BLaER1 (cell line): ENCODE measurements around the gene CLK2.
A peak's percentile ranks its signal among the peaks of the same experiment; 100 is the strongest.

Experiments
- H3K27ac ChIP-seq: shearing (Covaris generic); formaldehyde crosslinking; 2 replicates; pipeline ENCODE4 v1.8.1; 2022
- H3K27me3 ChIP-seq: shearing (Covaris generic); formaldehyde crosslinking; 2 replicates; pipeline ENCODE4 v1.8.1; 2022
- H3K36me3 ChIP-seq: shearing (Covaris generic); formaldehyde crosslinking; 2 replicates; pipeline ENCODE4 v1.8.1; 2022
- H3K4me1 ChIP-seq: shearing (Covaris generic); formaldehyde crosslinking; 2 replicates; pipeline ENCODE4 v1.8.1; 2022
- H3K4me2 ChIP-seq: shearing (Covaris generic); formaldehyde crosslinking; 2 replicates; pipeline ENCODE4 v1.8.1; 2022
- H3K4me3 ChIP-seq: shearing (Covaris generic); formaldehyde crosslinking; 2 replicates; pipeline ENCODE4 v1.8.1; 2022
- H3K9ac ChIP-seq: shearing (Covaris generic); formaldehyde crosslinking; 2 replicates; pipeline ENCODE4 v1.8.1; 2022
- H3K9me3 ChIP-seq: shearing (Covaris generic); formaldehyde crosslinking; 2 replicates; pipeline ENCODE4 v1.8.1; 2022
- H4K20me1 ChIP-seq: shearing (Covaris generic); formaldehyde crosslinking; 2 replicates; pipeline ENCODE4 v1.8.1; 2022
- Cebpa-rat ChIP-seq: shearing (Covaris generic); IDR thresholded peaks from 2 replicates; pipeline ENCODE4 v1.8.1; 2022

Gene CLK2

GRCh38 chr1:155273343-155274245 lies at the start of gene CLK2:
TSS of gene CLK2 (minus strand) at chr1:155273504. CDS start at chr1:155270977, 2,527 bp downstream.
- H4K20me1 ChIP-seq, result peaks cover 43% of the 10 kb centered on the region
- no peaks in the 10 kb centered on the region for H3K27me3 ChIP-seq
- H3K4me1 ChIP-seq, result peaks cover 40% of the 10 kb centered on the region
- peak within 1 kb of the TSS; percentile 80 for H3K4me3 ChIP-seq
- peak within 1 kb of the TSS; percentile 91 for H3K9ac ChIP-seq
- no peaks in the 10 kb centered on the region for H3K9me3 ChIP-seq
- H3K36me3 ChIP-seq, result peaks cover 33% of the 10 kb centered on the region
- peak within 1 kb of the TSS; percentile 86 for H3K4me2 ChIP-seq
- no peak for TF ChIP-seq Cebpa-rat
- peak within 1 kb of the TSS; percentile 88 for H3K27ac ChIP-seq

GRCh38 chr1:155322571-155322952 lies 49.3 kb upstream of the CLK2 start:
- H3K4me3 ChIP-seq, result peak overlapping the region; percentile 86
- H3K9ac ChIP-seq, result peak overlapping the region; percentile 78
- H3K36me3 ChIP-seq, result peaks cover 43% of the 10 kb centered on the region
- H3K4me1 ChIP-seq, result peaks cover 73% of the 10 kb centered on the region
- no peak overlapping the region for H3K27ac ChIP-seq
- peak overlapping the region; percentile 94 for H3K4me2 ChIP-seq
- H4K20me1 ChIP-seq, result peaks cover 52% of the 10 kb centered on the region
- TF ChIP-seq Cebpa-rat, result no peak
- no peaks in the 10 kb centered on the region for H3K27me3 ChIP-seq
- H3K9me3 ChIP-seq, result no peaks in the 10 kb centered on the region

DNA sequence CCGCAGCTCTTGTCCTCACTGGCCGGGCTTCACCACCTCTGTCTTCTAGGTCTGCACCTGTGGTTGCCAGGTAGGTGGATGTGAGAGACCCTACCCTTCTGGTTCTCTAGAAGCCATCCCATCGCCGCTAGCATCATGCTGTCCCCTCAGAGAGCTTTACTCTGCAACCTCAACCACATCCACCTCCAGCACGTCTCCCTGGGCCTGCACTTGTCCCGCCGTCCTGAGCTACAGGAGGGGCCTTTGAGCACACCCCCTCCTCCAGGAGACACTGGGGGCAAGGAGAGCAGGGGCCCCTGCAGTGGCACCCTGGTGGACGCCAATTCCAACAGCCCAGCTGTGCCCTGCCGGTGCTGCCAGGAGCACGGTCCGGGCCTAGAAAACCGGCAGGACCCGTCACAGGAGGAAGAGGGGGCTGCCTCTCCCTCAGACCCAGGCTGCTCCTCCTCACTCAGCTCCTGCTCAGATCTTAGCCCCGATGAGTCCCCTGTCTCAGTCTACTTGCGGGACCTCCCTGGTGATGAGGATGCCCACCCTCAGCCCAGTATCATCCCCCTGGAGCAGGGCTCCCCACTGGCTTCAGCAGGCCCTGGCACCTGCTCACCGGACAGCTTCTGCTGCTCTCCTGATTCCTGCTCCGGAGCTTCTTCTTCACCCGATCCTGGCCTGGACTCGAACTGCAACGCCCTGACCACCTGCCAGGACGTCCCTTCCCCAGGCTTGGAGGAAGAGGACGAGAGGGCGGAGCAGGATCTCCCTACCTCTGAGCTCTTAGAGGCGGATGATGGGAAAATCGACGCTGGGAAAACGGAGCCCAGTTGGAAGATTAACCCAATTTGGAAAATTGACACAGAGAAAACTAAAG lies 48.6 kb upstream of the CLK2 start:
- H3K27me3 ChIP-seq, result no peaks in the 10 kb centered on the region
- H3K4me2 ChIP-seq, result peak overlapping the region; percentile 94
- peaks cover 47% of the 10 kb centered on the region for H4K20me1 ChIP-seq
- H3K9me3 ChIP-seq, result no peaks in the 10 kb centered on the region
- H3K4me3 ChIP-seq, result peak overlapping the region; percentile 86
- no peak overlapping the region for H3K27ac ChIP-seq
- H3K36me3 ChIP-seq, result peaks cover 43% of the 10 kb centered on the region
- TF ChIP-seq Cebpa-rat, result no peak
- peaks cover 67% of the 10 kb centered on the region for H3K4me1 ChIP-seq
- peak overlapping the region; percentile 78; the same call in 1 of the 2 replicates for H3K9ac ChIP-seq

DNA sequence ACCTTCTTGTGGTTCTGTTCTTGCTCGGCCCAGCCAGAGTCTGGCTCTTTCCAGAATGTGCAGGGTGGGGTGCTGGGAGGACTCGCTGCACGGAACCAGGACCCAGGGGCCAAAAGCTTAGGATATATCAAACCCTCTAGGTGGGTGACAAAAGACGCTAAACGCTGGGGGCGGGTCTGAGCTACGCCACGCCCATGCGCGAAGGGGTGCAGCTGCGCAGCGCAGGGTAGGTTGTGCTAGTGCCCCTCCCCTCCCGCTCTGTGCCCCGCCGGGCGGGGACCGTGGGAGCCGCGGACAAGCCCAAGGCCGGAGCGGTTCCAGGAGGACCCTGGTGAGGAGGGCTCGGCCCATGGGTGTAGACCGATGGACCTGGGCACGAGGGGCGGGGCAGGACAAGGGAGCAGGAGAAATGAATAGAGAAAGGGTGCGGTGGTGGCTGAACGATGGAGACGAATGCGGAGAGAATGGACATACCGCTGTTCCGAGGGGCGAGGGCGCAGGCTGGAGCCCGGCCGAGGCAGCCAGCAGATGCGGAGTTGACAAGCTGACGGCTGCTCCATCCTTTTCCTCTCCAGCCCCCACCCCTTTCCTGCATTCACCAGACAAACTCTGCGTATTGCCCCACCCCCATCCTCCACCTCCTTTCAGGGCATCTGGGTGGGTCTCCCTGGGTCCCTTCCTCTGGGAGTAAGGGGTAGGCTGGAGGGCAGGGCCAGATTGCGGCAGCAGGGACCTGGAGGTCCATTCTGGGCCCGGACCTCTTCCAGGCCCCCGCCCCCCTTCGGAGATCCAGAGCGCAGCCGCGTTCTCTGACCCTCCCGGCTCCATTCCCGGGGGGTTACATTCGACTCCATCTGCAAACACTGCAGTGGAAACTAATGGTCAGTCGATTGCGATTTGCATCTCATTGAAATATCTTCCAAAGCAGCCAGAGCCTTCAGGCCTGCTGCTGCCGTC lies 47.6 kb upstream of the CLK2 start, which contains the start of gene RUSC1:
TSS of gene RUSC1 (plus strand) at position 234 of the 957 bp plus-strand sequence. CDS start 880 bp downstream, outside the sequence.
- H3K4me2 ChIP-seq, result peak within 1 kb of the TSS; percentile 94
- peaks cover 38% of the 10 kb centered on the region for H4K20me1 ChIP-seq
- H3K27me3 ChIP-seq, result no peaks in the 10 kb centered on the region
- H3K27ac ChIP-seq, result no peak within 1 kb of the TSS
- H3K9ac ChIP-seq, result peak within 1 kb of the TSS; percentile 78; the same call in 1 of the 2 replicates
- peaks cover 57% of the 10 kb centered on the region for H3K4me1 ChIP-seq
- H3K36me3 ChIP-seq, result peaks cover 47% of the 10 kb centered on the region
- no peaks in the 10 kb centered on the region for H3K9me3 ChIP-seq
- H3K4me3 ChIP-seq, result peak within 1 kb of the TSS; percentile 61
- TF ChIP-seq Cebpa-rat, result no peak

- no peak for TF ChIP-seq Cebpa-rat
- H3K36me3 ChIP-seq, result peaks cover 53% of the 10 kb centered on the region
- no peaks in the 10 kb centered on the region for H3K9me3 ChIP-seq
- peaks cover 50% of the 10 kb centered on the region for H3K4me1 ChIP-seq
- H4K20me1 ChIP-seq, result peaks cover 31% of the 10 kb centered on the region
- peak overlapping the region; percentile 94 for H3K4me2 ChIP-seq
- H3K4me3 ChIP-seq, result peak overlapping the region; percentile 61
- no peaks in the 10 kb centered on the region for H3K27me3 ChIP-seq
- H3K27ac ChIP-seq, result no peak overlapping the region
- H3K9ac ChIP-seq, result peak overlapping the region; percentile 50; the same call in 1 of the 2 replicates
Measured at GRCh38 chr1:155320252-155320651, 46.9 kb upstream of the CLK2 start.

DNA sequence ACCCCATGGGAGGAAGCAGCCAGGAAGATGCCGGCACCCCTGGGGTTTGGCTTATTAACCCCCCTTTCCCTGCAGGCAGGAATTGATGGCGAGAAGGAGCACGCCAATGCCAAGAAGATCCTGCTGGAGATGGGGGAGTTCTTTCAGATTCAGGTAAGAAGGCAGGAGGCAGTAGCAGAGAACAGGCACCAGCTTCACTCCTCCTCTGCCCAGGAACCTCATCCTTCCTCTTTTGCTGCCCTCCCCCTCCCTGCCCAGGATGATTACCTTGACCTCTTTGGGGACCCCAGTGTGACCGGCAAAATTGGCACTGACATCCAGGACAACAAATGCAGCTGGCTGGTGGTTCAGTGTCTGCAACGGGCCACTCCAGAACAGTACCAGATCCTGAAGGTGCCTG lies 46.2 kb upstream of the CLK2 start:
- Histone ChIP-seq H3K27me3 (no peaks in the 10 kb centered on the region), H3K4me2 (0 out of 2 replicates have a peak overlapping the region, but pooled peaks have one; percentile 94), H3K27ac (no peak overlapping the region), H3K36me3 (peaks cover 60% of the 10 kb centered on the region), H3K9ac (0 out of 2 replicates have a peak overlapping the region, but pooled peaks have one; percentile 3), H3K4me3 (no peak overlapping the region), H4K20me1 (peaks cover 28% of the 10 kb centered on the region), H3K4me1 (peaks cover 46% of the 10 kb centered on the region), H3K9me3 (no peaks in the 10 kb centered on the region)
- no peak for TF ChIP-seq Cebpa-rat

DNA sequence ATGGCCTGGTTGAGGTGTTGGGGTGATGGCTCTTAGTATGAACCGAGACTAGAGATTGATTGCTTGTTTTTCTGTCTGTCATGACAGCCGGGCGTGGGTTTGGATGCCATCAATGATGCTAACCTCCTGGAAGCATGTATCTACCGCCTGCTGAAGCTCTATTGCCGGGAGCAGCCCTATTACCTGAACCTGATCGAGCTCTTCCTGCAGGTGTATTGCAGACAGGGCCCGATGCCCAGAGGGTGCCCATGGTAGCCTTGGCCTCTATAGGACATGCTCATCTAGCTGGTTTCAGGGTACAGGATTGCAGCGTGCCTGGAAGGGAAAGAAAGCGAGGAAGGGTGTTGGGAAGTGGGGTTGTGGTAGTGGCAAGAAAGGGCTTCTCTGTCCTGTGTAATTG lies 44.8 kb upstream of the CLK2 start:
- Histone ChIP-seq H3K4me3 (no peak overlapping the region), H3K9ac (0 out of 2 replicates have a peak overlapping the region, but pooled peaks have one; percentile 3), H3K9me3 (no peaks in the 10 kb centered on the region), H3K27me3 (no peaks in the 10 kb centered on the region), H3K36me3 (peaks cover 75% of the 10 kb centered on the region), H3K4me2 (no peak overlapping the region), H3K4me1 (peaks cover 46% of the 10 kb centered on the region), H4K20me1 (peaks cover 28% of the 10 kb centered on the region), H3K27ac (no peak overlapping the region)
- no peak for TF ChIP-seq Cebpa-rat

GRCh38 chr1:155316922-155317321 lies 43.6 kb upstream of the CLK2 start:
- TF ChIP-seq Cebpa-rat, result no peak
- Histone ChIP-seq H3K27me3 (no peaks in the 10 kb centered on the region), H3K4me1 (peaks cover 39% of the 10 kb centered on the region), H3K4me2 (no peak overlapping the region), H3K36me3 (peaks cover 86% of the 10 kb centered on the region), H3K27ac (no peak overlapping the region), H4K20me1 (peaks cover 23% of the 10 kb centered on the region), H3K4me3 (no peak overlapping the region), H3K9ac (no peak overlapping the region), H3K9me3 (no peaks in the 10 kb centered on the region)
